ENCODE measurements around the gene TTC28.

DNA sequence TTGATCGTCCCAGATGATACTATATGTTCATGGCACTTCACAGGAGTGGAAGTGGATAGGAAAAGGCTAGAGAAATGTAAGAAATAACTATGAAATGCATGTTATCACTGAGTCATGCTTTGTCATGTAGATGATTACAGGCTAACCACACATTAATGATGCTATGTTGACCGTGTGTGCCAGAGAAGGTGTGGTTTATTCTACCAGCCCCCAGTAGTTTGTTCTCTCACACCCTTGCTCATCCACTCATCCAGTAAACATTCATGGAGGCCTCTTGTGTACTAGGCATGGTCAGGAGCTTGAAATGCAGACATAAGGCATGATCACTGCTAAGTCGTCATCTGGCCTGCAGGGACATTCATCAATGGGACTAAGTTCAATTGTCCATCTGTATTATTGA lies 607.6 kb downstream of the TTC28 start:
- TF ChIP-seq, protein P1, sequence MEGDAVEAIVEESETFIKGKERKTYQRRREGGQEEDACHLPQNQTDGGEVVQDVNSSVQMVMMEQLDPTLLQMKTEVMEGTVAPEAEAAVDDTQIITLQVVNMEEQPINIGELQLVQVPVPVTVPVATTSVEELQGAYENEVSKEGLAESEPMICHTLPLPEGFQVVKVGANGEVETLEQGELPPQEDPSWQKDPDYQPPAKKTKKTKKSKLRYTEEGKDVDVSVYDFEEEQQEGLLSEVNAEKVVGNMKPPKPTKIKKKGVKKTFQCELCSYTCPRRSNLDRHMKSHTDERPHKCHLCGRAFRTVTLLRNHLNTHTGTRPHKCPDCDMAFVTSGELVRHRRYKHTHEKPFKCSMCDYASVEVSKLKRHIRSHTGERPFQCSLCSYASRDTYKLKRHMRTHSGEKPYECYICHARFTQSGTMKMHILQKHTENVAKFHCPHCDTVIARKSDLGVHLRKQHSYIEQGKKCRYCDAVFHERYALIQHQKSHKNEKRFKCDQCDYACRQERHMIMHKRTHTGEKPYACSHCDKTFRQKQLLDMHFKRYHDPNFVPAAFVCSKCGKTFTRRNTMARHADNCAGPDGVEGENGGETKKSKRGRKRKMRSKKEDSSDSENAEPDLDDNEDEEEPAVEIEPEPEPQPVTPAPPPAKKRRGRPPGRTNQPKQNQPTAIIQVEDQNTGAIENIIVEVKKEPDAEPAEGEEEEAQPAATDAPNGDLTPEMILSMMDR (IDR thresholded peaks at IDR 0.05) = no peak
- TF ChIP-seq EP300 (IDR thresholded peaks at IDR 0.05) = no peak

Measured in esophagus muscularis mucosa (tissue), 3 donors.